ENCODE measurements around the gene BORCS8.

BORCS8 gene

GRCh38 chr19:19192910-19193423 is 1.0 kb upstream of the BORCS8 start:
- ATAC-seq = peak; percentile 9
- TF ChIP-seq CSDC2 (CRISPR knock-in tag; IDR thresholded peaks at IDR 0.05) (no peak), ESRRG (CRISPR knock-in tag; IDR thresholded peaks at IDR 0.05) (no peak), POU6F1 (CRISPR knock-in tag; IDR thresholded peaks at IDR 0.05; ENCODE audit: borderline replicate concordance, low read depth) (no peak), ARNTL (CRISPR knock-in tag; IDR thresholded peaks at IDR 0.05; ENCODE audit: borderline replicate concordance, low read depth) (no peak), CREB5 (CRISPR knock-in tag; IDR thresholded peaks at IDR 0.05; ENCODE audit: low read depth) (no peak), ZNF565 (CRISPR knock-in tag; conservative IDR thresholded peaks at IDR 0.05; ENCODE audit: low read depth) (no peak), RARB (CRISPR knock-in tag; IDR thresholded peaks at IDR 0.05) (no peak), OSR1 (CRISPR knock-in tag; IDR thresholded peaks at IDR 0.05) (no peak), TCF4 (CRISPR knock-in tag; IDR thresholded peaks at IDR 0.05; ENCODE audit: borderline replicate concordance) (no peak), GLIS3 (CRISPR knock-in tag; IDR thresholded peaks at IDR 0.05) (no peak), BACH2 (CRISPR knock-in tag; IDR thresholded peaks at IDR 0.05; ENCODE audit: borderline replicate concordance) (no peak), ZNF8 (CRISPR knock-in tag; IDR thresholded peaks at IDR 0.05) (no peak)

- ATAC-seq = peak; percentile 7
- no peak for TF ChIP-seq POU6F1 (CRISPR knock-in tag; IDR thresholded peaks at IDR 0.05; ENCODE audit: borderline replicate concordance, low read depth)
- no peak for TF ChIP-seq TOX (CRISPR knock-in tag; IDR thresholded peaks at IDR 0.05; ENCODE audit: borderline replicate concordance)
- TF ChIP-seq SNAI2 (CRISPR knock-in tag; IDR thresholded peaks at IDR 0.05) = no peak
- no peak for TF ChIP-seq OSR1 (CRISPR knock-in tag; IDR thresholded peaks at IDR 0.05)
- no peak for TF ChIP-seq CREB5 (CRISPR knock-in tag; IDR thresholded peaks at IDR 0.05; ENCODE audit: low read depth)
- no peak for TF ChIP-seq TSHZ2 (CRISPR knock-in tag; IDR thresholded peaks at IDR 0.05)
- no peak for TF ChIP-seq ZC3H10 (CRISPR knock-in tag; IDR thresholded peaks at IDR 0.05)
- TF ChIP-seq PPARA (CRISPR knock-in tag; IDR thresholded peaks at IDR 0.05; ENCODE audit: borderline replicate concordance) = no peak
- TF ChIP-seq ZNF8 (CRISPR knock-in tag; IDR thresholded peaks at IDR 0.05) = no peak
- no peak for TF ChIP-seq ZFP30 (CRISPR knock-in tag; IDR thresholded peaks at IDR 0.05)
- TF ChIP-seq CSRNP3 (CRISPR knock-in tag; IDR thresholded peaks at IDR 0.05) = no peak
- TF ChIP-seq PATZ1 (CRISPR knock-in tag; IDR thresholded peaks at IDR 0.05; ENCODE audit: borderline replicate concordance) = no peak
- TF ChIP-seq RARB (CRISPR knock-in tag; IDR thresholded peaks at IDR 0.05) = no peak
Measured at GRCh38 chr19:19191768-19192077, 229 bp downstream of the BORCS8 start.
